DMS53 treated with DMSO at 0.1 percent for 48 hours (cell line): ENCODE results near the gene SH3RF3.

Experiments
- DNase-seq: peaks from one replicate; lab custom pipeline; 2025; ENCODE audit not compliant: unreplicated experiment; lab: John Stamatoyannopoulos, UW

Gene SH3RF3

DNA sequence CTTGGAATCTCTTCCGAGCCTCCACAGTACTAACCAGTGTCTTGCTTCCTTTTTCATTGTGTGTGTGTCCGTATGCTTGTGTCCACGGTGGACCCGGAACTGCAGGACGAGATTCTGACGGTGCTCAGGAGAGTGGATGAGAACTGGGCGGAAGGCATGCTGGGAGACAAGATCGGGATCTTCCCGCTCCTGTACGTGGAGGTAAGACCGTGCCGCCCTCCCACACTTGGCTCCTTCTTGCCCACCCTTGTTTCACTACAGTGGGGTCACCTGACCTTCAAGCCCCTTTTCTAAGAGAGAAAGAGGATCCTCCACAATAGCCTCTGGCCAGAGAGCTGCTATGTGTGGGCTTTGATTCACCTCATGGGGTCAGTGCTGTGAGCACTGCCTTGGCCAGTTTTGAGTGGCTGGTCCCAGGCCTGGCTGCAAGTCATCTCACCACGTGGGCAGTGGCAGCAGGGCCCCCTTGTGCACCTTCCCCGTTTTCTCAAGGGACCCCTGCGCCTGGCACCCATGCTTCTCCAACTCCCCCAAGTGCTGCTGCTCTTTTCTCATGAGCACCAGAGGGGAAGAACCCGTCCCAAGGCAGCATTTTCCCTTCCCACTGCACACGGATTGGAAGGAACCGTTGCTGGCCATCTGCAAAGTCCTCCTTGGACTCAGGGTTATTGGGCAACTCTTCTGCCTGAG lies 242.6 kb downstream of the SH3RF3 start:
- DNase-seq: no peak

DNA sequence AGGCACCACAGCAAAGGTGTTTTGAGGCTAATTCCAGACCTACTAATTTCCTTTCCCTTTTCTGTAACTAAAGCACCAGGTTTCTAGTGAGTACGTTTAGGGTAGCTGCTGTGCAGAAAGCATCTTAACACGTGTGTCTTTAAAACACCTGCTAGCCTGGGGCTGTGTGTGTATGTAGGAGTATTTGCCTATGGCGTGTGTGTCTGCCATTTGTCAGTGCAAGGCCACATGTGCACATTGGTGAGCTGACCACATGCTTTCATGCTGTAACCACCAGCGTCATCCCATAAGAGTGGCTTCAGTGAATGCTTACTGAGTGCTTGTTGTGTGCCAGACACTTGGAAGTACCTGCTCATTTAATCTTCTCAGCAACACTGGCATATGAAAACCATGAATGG lies 243.2 kb downstream of the SH3RF3 start:
- no peak for DNase-seq

DNA sequence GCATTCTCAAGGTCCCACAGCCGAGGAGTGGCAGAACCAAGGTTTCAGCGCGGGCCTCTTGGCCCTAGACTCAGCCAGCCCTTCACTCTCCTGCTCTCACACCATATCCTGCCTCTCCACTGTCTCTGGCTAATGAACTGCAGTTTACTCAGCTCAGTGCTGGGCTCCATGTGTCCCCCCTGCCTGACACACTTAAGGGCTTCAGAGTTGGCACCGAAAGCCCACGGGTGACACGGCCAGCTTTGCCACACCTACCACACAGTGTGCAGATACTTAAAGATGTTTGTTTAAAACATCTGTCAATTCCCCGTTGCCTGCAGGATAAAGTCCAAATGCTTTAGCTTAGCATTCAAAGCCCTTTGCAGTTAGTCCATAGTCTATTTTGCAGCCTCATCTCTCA lies 243.6 kb downstream of the SH3RF3 start:
- DNase-seq: no peak

DNA sequence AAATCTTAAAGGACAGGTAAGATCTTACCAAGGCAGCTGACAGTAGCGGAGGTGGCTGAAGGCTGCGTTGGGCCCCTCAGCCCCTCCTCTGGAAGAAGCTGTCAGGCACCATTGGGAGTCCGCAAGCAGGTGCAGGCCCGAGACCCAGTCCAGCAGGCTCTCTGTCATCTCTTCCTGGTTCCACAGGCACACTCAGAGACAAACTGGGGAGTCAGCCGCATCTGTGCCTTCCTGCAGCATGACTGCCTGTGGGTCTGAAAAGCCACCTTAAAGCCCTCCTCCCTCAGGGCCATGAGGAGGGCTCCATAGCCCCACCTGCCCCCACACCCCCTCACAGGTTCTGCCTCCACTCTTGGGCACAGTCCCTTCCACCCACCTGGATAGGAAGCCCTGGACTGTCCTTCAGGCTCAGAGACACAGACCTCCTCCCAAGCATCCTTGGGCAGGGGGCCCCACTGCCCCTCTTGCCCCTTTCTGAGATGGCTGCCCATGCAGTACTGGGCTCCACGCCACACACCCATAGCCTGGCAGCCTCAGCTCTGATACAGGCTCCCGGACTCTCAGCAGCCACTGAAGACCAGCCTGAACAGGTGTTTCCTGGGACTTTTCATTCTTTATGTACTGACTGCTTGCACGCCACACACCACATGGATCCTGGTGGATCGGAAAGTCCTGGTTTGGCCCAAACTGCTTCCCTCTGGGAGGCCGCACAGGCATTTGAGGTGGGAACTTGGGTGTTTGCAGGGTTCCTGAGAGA lies 245.0 kb downstream of the SH3RF3 start:
- no peak for DNase-seq

DNA sequence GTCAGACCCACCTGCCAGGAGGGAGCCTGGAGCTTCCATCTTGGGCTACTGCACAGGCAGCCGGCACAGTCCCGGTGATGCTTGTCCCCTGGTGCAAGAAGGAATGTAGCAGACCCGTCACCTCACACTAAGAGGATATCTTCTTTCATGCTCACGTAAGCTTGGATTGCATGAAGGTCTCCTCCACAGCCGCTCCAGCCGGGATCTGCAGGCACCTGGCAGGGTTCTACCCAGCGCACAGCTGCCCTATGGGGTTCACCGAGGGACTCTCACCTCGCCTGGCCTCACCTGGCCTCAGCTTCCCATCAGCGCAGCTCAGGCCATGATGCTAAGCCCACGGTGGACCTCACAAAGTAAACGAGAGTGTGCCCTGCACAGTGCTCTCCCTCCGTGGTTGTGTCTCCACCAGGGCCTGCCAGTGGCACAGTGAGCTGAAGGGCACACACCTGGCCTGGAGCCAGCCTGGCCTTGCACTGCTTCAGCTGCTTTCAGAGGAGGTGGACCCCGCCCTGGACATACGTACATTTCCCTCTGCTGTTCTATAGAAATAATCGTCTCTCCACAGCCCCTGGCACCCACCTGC lies 245.6 kb downstream of the SH3RF3 start:
- no peak for DNase-seq

DNA sequence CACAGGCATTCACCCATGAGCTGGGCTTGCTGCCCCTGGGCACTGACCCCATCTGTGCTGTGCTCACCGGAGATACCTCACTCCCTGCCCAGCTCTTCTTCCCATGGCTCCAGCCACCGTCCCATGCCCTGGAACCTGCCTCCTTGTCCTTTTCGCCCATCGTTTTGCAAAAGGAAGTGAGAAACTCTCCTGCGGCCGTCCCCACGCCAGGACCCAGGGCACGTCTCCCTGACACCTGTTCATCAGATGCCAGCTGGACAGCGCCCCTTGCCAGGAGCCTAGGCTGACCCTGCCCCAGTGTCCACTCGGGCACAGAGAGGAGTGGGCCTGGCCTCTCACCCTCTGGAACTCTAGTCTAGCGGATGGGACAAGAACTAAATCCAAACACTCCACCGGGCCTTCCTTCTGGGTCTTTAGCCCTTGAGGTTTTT lies 246.1 kb downstream of the SH3RF3 start:
- DNase-seq: no peak

DNA sequence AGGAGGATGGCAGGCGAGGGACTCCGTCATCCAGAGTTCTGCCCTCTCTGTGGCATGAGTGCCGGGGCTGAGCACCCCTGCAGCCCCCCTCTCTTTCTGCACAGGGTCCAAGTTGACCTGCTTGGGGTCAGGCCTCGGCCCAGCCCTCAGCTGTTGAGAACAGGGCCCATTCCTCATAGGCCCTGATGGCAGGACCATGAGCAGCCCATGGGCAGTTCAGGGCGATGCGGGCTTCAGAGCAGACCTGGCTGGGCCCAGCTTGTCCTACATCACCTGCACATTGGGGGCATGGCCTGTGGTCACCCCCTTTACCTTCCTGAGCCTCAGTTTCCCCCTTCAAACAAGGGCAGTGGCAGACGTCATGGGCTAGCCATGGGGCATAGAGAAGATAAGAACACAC lies 246.7 kb downstream of the SH3RF3 start:
- DNase-seq: no peak

DNA sequence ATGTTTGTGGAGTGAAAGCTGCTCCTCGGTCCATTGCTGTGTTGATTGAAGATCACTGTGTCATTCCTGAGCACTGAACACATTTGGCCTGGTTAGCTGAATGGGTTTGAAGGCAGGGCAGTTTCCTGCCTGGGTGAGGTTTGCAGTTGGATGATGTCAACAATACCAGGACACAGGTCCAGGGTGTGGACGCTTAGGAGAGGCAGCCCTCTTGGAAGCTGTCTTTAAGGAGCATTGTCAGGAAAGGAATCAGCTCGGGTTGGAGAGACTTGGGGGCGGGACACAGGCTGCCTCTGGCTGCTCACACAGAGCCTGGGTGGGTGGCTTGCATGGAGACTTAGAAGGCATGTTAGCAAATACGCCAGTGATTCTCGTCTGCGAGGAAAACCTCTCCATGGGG lies 247.1 kb downstream of the SH3RF3 start:
- no peak for DNase-seq

DNA sequence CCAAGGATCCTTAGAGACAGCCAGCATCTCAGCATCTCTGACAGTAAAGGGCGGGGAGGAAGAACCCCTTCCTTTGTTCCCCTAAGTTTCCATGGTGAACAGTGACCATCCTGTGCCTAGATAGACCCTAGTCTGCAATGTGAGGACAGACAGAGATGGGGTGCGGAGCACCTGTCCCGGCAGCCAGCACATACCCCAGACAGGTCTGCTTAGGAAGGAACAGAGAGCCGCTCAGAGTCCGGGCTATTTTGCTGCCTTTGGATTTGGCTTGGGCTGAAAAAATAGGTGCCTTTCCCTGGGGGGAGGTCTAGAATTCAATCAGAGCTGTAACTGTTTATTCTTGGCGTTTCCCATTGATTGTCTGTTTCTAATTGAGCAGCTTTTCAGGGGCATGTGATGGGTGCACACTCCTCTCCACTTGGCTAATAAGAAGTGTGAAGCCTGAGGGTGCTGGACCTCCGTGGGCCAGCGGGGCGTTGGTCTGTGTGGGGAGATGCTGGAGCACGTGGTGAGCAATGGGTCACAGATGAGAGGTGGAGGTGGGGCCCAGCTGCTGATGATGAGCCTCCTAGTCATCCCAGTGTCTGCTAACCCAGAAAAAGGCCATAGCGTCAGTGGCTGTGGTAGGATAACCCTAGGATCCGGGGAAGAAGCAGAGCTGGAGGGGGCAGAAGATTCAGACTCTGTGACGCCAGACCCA lies 247.9 kb downstream of the SH3RF3 start:
- DNase-seq: no peak

DNA sequence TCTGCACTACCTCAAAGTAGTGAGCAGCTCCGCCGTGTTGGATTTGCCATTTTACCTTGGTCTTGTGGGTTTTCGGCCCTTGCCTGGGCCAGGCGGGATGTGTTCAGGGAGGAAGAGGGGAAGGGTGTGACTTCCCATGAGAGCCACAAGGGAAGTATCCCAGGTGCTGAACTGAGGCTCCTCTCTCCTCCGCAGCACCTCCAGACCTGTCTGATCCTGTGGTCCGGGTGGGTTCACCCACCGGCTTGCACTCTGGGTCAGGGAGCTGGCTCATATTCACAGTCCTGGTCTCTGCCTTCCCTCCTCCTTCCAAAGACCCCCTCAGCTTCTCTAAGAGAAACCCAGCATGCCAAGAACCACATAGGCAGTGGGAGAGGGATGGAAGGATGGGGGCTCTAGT lies 249.0 kb downstream of the SH3RF3 start:
- DNase-seq: no peak

DNA sequence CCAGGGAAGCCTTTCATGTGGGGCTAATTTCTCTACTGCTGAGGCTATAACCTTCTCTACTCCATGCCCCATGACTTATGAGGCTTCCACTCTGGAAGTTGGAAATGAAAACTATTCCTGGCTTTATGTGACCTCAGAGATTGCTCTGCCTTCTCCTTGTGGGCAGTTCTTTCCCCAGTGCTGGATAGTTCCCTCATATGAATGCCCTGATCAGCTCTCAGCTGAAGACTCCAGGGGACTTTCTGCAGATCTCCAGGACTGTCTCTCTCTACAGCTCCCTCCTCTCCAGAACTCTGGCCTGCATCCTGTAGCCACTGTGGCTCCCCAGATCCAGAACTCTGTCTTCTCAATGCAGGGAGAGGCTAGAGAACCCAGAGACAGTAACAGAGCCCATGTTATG lies 249.7 kb downstream of the SH3RF3 start:
- DNase-seq: no peak

DNA sequence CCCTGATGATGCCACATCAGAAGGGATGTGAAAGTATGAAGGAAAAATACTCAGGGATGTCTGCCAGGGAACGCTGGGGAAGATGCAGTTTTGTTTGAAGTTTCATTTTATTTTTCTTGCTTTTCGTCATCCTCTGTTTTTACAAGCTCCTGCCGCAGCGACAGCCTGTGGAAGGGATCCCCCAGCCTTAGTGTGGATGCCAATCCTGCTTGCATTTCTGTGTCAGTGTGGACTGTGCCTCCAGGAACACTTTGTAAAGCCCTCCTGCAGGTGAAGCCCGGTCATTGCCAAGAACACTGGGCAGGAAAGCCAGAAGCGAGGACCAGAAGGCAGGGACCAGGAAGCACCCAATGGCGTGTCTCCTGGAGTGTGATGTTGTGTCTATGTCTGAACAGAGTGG lies 250.5 kb downstream of the SH3RF3 start:
- no peak for DNase-seq

DNA sequence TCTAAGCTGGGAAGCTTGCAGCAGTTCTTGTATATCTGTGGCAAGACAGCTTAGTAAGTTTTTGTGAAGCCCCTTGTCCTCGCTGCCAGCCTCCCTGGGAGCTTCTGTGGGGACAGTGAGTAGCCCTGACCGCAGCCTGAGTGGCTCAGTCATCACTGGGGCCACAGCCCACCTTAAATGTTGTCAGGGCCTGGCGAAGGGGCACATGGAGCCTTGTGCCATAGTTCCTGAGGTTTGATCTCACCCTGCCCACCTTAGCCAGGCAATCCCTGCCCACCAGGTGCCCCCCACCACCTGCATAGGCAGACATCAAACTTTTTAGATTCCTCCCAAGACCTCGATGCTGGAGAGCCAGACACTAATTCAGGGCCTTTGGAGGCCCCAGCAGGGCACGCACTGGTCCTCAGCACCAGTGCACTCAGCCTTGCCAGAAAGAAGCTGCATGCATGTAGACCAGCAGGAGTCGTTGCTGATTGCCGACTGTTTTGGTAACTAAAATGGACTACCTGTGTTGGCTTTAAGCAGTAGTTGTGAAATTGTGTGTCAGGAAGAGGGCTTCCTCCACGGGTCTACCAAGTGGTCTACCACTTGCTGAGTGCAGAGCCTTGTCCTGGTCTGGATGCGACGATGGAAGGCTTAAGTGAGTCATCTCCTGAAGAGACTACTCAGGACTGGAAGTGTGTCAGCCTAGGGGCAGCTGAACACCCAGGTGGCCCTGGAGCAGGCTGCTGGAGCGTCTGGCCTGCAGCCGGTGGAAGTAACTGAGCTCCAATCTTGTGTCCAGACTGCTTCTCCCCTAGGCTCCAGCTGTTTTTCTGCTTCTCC lies 251.7 kb downstream of the SH3RF3 start:
- DNase-seq: no peak

DNA sequence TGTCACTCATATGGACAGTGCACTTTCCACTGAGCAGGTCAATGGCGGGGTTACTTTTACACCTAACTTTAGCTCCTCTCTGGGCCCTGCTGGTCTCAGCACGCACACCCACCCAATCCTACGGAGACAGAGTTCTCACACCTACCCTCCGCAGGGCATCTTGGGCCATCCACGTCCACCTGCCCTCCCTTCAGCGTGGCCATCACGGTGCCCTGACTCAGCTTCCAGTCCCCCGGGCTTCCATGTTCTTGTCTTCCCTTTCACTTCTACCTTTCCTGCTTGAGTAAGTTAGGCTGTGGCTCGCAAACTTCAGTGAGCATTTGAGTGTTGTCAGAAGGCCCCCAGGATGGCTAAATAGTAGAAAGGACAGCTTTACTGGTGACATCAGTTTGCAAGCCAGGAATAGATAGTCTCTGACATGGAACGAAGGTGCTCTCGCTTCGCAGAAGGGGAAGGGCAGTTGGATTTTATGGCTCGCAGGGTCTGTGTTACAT lies 252.4 kb downstream of the SH3RF3 start:
- DNase-seq: no peak

DNA sequence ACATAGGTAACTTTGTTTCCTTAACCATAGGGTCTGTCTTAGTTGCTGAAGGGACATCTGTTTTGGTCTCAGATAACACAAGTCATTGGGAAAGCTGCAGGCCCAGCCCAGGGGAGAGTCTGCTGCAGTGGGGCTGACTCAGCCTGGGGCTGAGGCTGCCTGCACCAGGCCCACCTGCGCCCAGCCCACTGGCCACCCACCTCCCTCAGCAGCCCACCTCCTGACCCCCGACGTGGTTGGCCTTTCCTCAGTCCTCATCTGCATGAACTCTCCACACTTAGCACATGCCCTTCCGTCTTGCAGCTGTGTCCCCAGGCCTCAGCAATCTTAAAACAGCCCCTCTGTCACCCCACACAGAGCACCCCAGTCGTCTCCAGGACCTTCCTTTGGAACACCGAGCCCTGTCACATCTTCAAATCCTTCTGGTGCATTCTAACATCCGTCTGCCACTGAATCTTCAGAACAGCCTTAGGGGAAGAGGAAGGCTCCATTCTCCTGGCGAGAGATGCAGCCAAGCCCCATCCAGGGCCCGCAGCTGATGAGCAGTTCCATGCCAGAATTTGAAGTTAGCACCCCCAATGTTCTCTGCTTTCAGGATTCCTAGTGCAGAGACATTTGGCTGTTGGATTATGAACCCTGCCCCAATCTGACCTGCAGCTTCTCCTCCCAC lies 253.4 kb downstream of the SH3RF3 start:
- no peak for DNase-seq

DNA sequence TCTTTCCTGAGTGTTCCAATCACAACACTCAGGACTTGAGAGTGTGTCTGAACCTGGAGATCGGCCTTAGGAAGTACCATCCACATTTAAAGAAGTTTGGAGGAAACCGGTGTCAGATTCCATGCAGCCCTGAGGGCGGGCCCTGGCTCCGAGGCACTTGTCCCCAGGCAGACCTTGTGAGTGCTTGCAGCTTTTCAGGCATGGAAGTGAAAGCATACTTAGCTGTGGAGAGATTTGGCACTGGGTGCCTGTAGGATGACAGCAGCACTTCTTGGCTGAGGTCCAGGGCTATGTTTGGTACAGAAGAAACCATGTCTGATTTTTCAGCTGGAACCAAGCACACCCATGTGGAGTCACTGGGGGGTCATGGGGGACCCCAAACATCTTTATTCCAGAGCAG lies 253.9 kb downstream of the SH3RF3 start:
- no peak for DNase-seq

DNA sequence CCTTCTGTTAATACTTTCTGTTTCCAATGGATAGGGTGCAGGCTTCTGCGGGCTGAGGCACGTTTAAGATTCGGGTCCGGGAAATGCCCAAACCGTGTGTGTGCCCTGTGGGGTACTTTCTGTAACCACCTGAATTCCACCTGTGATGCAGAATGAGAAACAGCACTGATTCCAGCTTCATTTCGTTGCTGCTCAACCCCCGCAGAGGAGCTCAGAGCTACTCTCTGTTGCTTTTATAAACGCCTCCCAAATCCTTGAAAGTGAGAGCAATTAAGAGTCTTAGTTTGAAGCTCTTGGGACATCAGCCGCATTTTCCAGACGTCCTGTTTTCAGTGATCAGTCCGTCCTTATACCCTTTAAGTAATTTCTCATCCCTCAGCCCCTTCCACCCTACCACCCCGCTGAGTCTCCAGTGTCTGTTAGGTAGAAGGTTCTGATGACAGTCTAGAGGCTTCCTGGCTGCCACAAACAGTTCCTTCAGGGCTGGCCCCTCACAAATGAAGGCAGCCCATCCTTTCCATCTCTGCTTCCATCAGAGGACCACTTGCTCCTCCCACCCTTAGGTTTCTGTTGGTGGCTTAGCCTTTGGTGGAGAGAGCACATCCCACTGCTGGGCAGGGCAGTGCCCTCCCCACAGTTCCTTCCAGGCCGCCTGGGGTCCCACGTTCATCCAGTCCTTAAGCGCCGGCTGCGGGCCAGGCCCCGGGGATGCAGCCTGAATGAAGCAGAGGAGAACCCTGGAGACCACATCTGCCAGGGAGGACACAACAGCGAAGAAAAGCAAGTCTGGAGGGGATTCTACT lies 254.7 kb downstream of the SH3RF3 start:
- DNase-seq: no peak

DNA sequence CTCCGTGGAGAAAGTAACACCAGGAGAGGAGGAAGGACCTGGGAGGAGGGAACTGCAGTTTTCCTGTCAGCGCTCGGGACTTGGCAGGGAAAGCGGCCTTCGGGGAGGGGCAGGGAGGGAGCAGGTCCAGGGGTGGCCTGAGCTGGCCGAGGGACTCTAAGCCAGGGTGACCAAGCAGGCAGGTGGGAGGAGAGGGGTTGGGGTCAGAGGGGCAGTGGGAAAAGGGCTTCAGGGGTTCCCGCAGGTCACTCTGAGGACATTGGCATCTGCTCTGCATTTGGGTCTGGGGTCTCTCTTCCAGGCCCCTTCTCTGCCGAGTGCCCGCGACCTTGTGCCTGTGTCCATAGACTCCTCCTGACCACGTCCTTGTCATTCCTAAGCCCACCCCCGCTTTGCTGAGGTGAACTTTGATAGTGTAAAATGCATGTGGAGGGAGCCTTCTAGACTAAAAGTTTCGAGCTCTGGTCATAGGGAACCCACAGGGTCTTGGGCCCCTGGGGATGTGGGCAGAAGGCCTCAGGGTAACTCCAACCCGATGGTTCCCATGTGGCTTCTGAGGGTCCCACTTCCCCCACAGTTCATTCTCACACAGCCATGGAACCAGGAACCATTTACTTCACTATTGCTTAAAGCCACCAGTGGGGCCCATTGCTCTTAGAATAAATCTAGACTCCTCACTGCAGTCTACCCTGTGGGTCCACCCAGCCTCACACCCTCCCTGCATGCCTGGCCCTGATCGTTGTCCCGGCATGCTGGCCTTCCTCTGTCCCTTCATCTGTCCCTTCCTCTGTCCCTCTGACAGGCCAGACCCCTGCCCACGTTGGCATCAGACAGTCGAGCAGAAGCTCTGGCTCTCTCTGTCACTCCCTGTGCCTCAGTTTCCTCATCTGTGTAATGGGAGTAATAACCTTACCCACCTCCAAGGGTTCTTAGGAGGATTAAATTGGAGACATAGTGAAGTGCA lies 255.6 kb downstream of the SH3RF3 start:
- DNase-seq: no peak
